Measurements from ENCODE around the gene TSPYL2.

TSPYL2 gene

DNA sequence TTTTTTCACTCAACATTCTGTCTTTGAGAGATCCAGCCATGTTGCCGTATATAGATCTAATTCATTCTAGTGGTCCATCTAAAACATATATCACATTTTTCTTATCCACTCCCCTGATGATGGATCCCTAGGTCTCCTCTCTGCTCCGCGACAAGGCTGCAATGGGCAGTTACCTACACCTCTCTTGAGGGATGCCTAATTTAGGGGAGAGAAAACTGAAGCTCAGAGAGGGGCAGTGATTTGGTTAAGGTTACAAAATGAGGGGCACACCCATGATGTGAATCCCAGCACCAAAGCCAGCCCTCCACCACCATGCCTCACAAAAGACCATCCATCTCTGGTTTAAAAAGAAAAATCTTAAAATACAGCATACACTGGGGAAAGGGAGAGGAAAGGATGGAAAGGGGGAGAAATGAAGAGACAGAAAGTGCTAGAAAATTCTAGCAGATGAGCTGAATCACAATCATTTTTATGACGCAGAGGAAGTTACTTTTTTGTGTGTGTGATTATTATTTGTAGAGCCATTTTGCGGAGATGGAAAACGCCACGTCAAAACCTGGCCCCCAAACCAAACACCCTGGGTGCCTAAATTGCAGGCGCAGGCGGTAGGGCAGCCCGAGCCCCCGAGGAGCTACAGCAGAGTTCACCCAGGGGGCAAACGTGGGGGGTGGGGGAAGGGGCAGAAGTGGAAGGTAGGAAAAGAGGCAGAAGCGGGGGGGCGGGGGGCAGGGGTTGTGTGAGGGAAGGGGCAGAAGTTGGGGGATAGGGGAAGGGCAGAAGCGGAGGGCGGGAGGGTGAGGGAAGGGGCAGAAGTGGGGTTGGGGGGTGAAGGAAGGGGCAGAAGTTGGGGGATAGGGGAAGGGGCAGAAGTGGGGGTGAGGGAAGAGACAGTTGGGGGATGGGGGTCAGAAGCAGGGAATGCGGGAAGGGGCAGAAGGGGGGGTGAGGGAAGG is 1.3 kb upstream of the TSPYL2 start:
- no peak for DNase-seq

DNA sequence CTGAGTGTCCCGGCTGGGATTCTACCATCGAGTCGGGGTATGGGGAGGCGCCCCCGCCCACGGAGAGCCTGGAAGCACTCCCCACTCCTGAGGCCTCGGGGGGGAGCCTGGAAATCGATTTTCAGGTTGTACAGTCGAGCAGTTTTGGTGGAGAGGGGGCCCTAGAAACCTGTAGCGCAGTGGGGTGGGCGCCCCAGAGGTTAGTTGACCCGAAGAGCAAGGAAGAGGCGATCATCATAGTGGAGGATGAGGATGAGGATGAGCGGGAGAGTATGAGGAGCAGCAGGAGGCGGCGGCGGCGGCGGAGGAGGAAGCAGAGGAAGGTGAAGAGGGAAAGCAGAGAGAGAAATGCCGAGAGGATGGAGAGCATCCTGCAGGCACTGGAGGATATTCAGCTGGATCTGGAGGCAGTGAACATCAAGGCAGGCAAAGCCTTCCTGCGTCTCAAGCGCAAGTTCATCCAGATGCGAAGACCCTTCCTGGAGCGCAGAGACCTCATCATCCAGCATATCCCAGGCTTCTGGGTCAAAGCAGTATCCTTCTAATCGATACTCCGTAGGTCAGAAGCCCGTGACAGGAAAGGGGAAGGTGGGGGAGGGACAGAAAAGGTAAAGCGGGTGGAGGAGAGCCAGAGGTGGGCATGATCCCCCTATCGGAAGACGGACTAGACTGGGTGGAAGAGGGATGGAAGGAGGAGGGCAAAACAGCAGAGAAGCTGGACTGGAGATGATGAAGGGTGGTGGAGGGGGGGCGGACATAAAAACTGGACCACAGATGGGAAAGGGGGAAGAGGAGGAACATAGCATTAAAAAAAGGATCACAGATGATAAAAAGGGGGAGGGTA is 828 bp downstream of the TSPYL2 start:
- DNase-seq = no peak

DNA sequence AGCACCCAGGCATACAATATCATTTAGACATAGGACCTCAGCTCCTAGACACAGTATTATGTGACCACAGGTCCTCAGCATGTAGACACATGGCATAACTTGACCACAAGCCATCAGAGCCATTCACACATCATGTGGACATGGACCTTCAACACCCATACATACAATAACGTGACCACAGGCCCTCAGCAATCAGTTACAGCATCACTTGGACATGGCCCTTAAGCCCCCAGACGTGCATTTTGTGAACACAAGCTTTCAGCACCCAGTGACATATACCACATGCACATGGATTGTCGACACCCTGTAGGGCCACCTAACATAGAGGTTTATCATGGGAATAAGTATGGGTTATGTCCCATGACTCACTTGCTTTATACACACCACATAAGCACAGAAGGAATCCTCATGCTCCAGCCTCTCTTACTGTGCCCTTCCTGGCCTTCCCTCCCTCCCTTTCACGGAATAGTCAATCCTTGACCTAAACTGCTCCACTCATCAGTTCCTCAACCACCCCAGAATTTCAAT is 1.9 kb downstream of the TSPYL2 start:
- no peak for DNase-seq

DNA sequence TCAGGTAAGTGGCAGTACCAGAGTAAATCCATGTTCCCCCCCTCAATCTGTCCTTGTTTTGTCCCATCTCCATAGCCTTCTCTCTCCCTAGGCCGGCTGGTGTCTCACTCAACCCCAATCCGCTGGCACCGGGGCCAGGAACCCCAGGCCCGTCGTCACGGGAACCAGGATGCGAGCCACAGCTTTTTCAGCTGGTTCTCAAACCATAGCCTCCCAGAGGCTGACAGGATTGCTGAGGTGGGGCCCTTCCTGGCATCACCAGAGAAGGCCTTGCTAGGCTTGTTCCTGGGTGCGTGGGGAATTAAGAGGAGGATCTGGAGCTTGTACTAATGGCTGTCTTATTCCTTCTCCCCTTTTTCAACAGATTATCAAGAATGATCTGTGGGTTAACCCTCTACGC is 2.7 kb downstream of the TSPYL2 start:
- no peak for DNase-seq

DNA sequence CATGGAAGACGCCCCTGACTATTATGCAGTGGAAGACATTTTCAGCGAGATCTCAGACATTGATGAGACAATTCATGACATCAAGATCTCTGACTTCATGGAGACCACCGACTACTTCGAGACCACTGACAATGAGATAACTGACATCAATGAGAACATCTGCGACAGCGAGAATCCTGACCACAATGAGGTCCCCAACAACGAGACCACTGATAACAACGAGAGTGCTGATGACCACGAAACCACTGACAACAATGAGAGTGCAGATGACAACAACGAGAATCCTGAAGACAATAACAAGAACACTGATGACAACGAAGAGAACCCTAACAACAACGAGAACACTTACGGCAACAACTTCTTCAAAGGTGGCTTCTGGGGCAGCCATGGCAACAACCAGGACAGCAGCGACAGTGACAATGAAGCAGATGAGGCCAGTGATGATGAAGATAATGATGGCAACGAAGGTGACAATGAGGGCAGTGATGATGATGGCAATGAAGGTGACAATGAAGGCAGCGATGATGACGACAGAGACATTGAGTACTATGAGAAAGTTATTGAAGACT is 3.6 kb downstream of the TSPYL2 start:
- no peak for DNase-seq

DNA sequence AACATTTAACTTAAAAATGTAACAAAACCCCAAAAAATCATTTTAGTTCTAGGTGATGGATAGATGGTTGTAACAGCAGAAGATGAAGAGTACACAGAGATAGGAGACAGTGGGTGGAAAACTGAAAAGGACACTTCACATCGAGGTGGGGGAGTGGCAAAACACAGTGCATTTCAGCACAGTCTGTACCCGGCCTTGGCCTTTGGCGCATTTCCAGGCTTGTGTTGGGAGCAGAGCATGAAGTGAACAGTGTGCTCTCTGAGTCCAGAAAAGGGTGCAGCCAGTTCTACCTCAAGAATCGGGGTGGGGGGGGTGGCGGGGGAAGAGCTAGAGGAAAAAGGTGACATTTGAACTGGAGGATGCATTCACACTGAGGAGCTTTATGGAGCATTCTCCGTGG is 4.3 kb downstream of the TSPYL2 start:
- DNase-seq = no peak

DNA sequence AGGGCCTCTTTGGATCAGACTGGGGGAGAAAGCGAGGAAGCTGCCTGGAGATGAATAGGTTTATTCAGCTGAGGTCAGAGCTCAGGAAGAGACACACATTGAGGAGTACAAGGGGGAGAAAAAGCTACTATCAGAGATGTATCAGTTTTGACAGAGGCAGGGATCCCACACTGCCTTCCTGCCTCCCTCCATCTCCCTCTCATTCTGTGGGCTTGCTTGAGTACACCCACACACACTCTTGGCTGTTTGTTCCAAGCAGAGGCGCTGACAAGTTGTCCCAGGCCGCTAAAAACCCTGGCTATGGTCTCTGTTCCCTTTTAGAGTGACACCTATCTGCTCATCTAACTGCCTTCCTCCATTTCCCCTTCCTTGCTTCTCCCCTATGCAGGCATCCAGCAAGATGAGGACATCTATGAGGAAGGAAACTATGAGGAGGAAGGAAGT is 5.2 kb downstream of the TSPYL2 start:
- DNase-seq = no peak

DNA sequence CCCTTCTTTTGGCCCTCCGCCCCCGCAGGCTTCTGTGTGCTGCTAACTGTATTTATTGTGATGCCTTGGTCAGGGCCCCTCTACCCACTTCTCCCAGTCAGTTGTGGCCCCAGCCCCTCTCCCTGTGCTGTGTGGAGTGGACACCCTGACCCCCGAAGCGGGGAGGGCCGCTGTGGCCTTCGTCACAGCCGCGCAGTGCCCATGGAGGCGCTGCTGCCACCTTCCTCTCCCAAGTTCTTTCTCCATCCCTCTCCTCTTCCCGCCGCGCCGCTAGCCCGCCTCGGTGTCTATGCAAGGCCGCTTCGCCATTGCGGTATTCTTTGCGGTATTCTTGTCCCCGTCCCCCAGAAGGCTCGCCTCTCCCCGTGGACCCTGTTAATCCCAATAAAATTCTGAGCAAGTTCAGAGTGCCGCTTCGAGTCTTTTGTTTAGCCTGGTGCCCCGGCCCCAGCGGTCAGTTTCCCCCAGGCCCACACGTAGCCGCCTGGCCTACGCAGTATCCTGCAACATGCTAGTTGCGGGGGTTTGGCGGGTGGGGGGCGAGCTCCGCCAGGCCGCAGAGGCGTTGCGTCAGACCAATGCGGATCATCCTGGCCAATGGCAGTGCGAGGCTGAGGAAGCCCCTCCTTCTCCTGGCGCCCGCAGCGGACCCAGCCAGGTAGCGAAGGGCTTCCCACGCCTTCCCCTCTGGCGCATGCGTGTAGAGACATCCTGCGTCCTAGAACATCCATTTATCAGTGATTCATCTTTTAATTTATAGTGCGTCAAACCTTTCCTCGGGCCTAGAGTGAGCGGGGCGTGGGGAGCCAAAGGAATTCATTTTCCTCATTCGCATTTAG is 6.2 kb downstream of the TSPYL2 start:
- DNase-seq = peak; percentile 75 to 78

DNA sequence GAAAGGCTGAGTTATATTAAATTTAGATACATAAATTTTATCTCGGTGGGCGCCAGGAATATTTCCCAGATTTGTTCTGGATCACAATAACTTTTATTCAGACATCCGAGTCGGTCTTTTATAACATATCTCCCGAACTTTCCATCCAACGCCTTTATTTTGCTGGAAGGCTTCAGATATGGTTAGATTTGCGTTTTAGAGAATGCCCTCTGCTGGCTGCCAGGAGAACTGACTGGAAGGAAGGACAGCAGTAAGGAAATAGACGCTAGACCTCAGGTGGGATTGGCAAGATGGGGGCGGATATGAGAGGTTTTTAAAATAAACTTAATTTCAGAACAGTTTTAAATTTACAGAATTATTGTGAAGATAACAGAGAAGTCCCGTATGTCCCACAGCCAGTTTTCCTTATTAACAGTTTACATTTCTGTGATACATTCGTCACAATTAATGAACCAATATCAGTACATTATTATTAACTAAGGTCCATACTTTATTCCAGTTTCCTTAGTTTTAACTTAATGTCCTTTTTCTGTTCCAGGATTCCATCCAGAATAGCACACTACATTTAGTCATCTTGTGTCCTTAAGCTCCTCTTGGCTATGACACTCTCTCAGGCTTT is 7.2 kb downstream of the TSPYL2 start:
- no peak for DNase-seq

DNA sequence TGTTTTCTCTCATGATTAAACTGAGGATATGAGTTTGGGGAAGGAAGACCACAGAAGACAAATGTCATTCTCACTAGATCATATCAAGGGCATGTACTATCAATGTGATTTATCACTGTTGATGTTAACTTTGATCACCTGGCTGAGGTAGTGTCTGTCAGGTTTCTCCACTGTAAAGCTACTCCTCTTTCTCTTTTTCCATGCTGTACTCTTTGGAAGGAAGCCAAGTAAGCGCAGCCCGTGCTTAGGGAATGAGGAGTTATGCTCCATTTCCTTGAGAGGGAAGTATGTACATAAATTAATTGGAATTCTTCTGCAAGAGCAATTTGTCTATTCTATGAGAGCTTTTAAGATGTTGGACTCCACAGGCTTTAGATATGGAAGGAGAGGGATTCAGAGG is 7.8 kb downstream of the TSPYL2 start:
- DNase-seq = no peak

DNA sequence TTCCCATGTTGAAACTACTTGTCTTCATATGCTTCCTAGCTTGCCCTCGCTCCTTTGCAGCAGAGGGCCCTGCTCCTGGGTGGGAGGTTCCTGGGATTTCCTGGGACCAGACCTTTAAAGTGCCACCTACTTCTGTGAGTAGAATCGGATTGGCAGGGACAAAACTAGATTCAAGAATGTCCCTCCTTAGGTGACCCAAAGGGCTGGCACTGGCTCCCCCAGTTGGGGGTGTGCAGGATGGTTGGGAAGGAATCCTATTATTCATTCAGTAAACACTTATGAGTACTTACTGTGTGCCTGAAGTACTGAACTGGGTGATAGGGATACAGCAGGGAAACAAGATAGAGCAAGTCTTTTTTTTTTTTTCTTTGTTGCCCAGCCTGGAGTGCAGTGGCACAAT is 9.2 kb downstream of the TSPYL2 start:
- DNase-seq = no peak

DNA sequence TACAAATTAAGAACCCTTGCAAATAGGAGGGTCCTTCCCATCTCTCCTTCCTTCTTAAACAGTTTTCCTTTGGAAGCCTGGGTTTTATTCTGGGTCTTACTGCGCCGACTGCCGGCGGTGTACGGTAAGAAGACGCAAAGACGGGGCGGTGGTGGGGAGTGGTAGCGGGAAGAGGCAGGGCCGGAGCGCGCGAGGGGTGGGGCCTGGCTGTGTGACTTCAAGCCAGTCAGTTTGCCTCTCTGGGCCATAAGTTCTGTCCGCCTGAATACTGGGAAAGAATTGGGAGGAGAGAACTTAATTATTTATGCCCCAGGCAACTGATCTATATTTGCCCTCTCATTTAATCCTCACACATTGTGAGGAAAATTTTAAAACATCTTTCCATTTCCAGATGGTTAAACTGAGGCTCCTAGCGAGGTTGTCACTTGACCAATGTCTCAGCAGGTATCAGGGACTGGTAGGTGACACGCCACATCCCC is 11.0 kb downstream of the TSPYL2 start:
- DNase-seq = peak; percentile 76 to 83

DNA sequence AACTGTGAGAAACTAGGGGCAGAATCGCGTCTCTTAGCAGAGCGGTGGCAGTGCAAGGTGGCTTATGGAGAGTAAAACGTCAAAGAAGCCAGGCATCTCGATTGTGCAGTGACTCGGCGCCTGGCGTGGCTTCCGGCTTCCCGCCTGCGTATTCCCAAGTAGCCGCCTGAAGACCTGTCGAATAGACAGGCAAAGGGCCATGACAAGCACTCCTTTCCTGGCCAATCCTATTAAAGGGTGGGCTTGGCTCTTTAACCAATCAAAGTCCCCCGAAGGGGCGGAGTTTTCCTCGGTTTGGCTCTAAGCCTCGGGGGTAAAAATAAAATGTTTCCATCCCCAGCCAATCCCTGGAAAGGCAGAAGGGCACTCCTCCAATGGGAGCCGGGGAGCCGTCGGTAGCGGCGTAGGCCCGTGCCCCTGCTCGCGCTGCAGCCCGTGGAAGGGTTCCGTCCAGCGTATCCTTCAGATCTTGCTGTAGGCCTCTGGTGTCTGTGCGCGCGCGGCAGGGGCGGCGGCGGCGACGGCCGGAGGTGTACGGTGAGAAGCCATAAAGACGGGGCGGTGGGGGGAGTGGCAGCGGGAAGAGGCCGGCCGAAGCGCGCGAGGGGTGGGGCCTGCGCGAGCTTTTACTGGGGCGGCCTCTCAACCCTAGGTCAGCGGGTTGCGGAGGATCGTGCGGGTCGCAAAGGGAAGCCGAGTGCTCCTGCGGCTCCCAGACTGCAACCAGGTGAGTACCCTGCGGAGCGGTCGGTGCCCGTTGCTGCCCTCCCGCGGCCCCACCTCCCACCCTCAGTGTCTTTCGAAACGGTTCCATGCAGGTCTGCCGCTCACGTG is 11.8 kb downstream of the TSPYL2 start, which contains the start of gene KANTR:
Gene KANTR, plus strand, starts transcription at position 395 of the 834 bp plus-strand sequence. CDS start 30,131 bp downstream, outside the sequence.
- peak; percentile 77 to 83 for DNase-seq

DNA sequence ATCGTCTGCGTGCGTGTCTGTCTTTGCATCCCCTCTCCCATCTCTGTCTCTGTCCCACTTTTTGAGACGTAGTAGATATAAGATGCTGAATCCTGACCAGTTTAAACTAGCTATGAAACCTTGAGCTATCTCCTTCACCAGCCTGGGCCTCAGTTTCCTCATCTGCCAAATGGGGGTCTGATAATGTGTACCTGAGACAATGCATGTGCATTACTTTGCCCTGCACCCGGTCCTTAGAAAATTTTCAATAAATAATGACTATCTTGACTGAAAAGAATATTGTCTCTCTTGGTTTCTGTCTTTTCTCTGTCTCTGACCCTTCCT is 12.4 kb downstream of the TSPYL2 start:
- no peak for DNase-seq

DNA sequence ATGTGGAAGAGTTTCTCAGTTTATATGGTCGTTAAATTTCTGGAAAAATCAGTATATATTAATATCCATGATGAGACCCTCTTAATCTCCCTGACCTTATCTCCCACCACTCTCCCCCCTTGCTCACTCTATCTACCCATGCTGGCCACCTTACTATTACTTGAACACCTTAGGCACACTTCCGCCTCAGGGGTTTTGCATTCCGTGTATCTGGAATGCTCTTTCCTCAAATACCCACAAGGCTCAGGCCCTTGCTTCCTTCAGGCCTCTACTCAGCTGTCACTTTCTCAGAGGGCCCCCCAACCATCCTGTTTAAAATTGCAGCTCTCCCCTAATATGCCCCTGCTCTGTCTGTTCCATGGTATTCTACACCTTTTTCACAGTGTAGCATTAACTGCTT is 13.6 kb downstream of the TSPYL2 start:
- no peak for DNase-seq

DNA sequence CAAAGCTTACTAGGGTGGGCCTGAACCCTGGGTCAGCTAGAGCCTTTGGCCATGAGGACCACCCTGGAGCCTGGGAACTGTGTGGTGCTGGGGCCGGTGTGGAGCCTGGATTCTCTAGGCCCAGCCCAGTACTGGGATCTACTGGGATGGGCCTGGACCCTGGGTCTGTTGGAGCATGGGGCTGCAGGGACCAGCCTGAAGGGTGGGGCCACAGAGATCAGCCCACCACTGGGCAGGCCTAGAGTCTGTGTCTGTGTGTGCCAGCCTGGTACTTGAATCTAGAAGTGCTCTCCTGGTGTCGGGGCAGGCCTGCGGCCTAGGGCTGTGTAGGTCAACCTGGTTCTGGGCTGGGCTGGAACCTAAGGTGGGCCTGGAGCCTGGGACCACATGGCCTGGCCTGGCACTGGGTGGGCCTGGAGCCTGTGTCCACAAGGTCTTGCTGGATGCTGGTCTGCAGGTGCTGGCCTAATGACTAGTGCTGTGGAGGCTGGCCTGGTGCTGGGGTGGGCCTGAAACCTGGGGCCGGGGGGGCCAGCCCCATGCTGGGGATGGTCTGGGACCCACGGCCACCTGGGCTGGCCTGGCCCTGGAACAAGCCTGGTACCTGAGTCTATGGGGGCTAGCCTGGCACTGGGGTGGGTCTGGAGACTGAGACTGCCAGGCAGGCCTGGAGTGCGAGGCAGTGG is 32.8 kb downstream of the TSPYL2 start:
- DNase-seq = no peak

DNA sequence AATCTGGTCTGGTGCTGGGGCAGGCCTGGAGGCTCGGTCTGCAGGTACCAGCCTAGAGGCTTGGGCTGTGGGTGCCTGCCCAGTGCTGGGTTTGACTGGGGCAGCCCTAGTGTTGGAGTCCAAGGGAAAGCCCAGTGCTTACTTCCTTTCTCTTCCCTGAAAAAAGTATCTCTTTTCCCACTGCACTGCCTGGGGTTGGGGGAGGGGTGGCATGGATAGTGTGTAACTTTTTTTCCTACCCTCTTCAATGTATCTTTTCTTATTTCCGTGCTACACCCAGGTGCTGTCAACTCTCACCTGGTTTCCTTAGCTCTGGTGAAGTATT is 33.3 kb downstream of the TSPYL2 start:
- no peak for DNase-seq

DNA sequence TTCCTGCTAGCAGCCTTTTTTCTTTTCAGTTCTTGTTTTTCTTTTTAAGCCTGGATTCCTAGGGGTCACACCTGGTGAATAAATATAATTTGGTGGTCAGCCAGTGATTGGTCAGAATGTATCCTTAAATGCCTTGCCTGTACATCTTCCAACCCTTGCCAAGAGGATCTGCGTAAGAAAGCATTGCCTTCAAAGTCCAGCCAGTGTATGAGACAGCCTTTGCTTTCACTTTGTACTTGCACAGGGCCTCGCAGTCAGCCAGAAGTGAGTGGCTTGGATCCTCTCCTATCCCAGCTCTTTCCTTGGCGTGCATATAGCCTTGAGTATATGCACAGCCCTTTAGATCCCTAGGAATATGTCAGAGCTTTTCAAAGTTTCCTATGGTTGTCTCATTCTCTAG is 33.9 kb downstream of the TSPYL2 start:
- DNase-seq = no peak

DNA sequence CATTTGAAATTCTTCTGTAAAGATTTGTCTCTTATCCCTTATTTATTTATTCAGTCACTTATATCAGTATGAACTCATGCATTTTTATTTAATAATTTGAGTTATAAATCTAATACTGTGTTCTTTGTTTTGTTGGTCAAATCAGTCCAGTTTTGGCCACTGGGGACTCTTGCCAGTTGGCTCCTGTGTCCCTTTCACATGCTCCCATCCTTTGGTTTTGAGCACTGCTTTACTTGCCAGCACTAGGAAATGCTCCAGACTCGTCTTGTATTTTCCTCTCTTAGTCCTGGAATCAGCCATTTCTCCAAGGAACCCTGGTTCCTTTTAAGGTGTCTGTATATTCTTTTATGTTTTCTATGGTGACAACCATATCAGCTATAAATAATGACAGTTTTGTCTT is 39.8 kb downstream of the TSPYL2 start:
- DNase-seq = no peak

DNA sequence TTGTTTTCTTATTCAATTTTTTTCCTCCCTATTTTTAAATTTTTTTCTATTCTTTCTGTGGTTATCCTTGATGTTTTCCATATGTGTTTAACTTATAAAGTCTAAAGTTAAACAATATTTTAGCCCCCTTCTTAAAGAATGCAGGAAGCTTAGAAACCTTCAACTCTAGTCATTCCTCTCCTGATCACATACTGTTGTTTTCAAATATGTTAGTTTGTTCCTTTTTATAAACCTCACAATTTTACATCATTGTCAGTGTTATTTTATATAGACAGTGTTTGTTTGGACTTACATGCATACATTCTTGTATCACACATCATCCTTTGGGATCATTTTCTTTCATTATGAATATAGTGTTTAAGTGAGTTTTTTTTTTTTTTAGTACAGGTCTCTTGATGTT is 43.3 kb downstream of the TSPYL2 start:
- DNase-seq = no peak

All from activated CD4-positive, alpha-beta T cell treated with anti-CD3 and anti-CD28 coated beads, Interleukin-2, amount 50 U/mL, for 48 hours (primary cell).